ENCODE measurements around the gene RRP8. TPM values are rescaled to one million over a fixed set of nuclear protein-coding genes. Genes with fewer than 3 reads are reported as not detected.
A peak's percentile ranks its signal among the peaks of the same experiment; 100 is the strongest.

RRP8 gene
- total RNA-seq, 2 donors from 2014 or later: 5.4 to 8.9 TPM

GRCh38 chr11:6588018-6588417 lies 15.4 kb downstream of the RRP8 start:
- ATAC-seq: no peak
- no peak for DNase-seq
- Histone ChIP-seq H3K4me3 (no peak overlapping the region), H3K36me3 (replicated peaks in 1 of 2; ENCODE audit: insufficient read depth in 1 of 2, low read depth in 2 of 2) (no peaks in the 10 kb centered on the region), H3K9me3 (no peaks in the 10 kb centered on the region), H3K27me3 (no peaks in the 10 kb centered on the region), H3K4me1 (peaks cover 10% of the 10 kb centered on the region), H3K27ac (peak overlapping the region in 1 of 4 donors; percentile 41)
- intact Hi-C loops (cut with DNase I): no loop called here
- WGBS, 2 donors: 90 to 93% methylated on average over 1 of the region's 1 CpG
- no peak for TF ChIP-seq POLR2A (IDR thresholded peaks at IDR 0.05)
- no peak for TF ChIP-seq CTCF (IDR thresholded peaks at IDR 0.05)

- H3K36me3 ChIP-seq (replicated peaks in 1 of 2; ENCODE audit: insufficient read depth in 1 of 2, low read depth in 2 of 2): no peaks in the 10 kb centered on the region
- 57 to 76% methylated on average over 8 to 10 of the region's 11 CpGs for WGBS, 2 donors
- peaks cover 10% of the 10 kb centered on the region for H3K4me1 ChIP-seq
- H3K9me3 ChIP-seq: no peaks in the 10 kb centered on the region
- ATAC-seq: peak; percentile 100
- DNase-seq: peak; percentile 75 to 90 (median 87)
- TF ChIP-seq CTCF (IDR thresholded peaks at IDR 0.05) (no peak), POLR2A (IDR thresholded peaks at IDR 0.05) (no peak)
- intact Hi-C loops (cut with DNase I): no loop called here
- H3K27ac ChIP-seq: peak overlapping the region in 1 of 4 donors; percentile 41
- no peaks in the 10 kb centered on the region for H3K27me3 ChIP-seq
- H3K4me3 ChIP-seq: no peak overlapping the region
These were observed 16.0 kb downstream of the RRP8 start for GRCh38 chr11:6587360-6587953.

- 94 to 95% methylated on average over 16 to 23 of the region's 25 CpGs for WGBS, 2 donors
- no peaks in the 10 kb centered on the region for H3K9me3 ChIP-seq
- no peak for TF ChIP-seq CTCF (IDR thresholded peaks at IDR 0.05)
- no peak for TF ChIP-seq POLR2A (IDR thresholded peaks at IDR 0.05)
- no peak overlapping the region for H3K27ac ChIP-seq
- no peaks in the 10 kb centered on the region for H3K36me3 ChIP-seq (replicated peaks in 1 of 2; ENCODE audit: insufficient read depth in 1 of 2, low read depth in 2 of 2)
- H3K27me3 ChIP-seq: no peaks in the 10 kb centered on the region
- H3K4me3 ChIP-seq: no peak overlapping the region
- intact Hi-C loops (cut with DNase I): no loop called here
- H3K4me1 ChIP-seq: peaks cover 10% of the 10 kb centered on the region
- no peak for DNase-seq
- ATAC-seq: no peak
These were observed 16.7 kb downstream of the RRP8 start for GRCh38 chr11:6586434-6587359.

- Histone ChIP-seq H3K4me3 (no peak overlapping the region), H3K27ac (no peak overlapping the region), H3K9me3 (no peaks in the 10 kb centered on the region), H3K36me3 (replicated peaks in 1 of 2; ENCODE audit: insufficient read depth in 1 of 2, low read depth in 2 of 2) (no peaks in the 10 kb centered on the region), H3K27me3 (no peaks in the 10 kb centered on the region), H3K4me1 (peaks cover 10% of the 10 kb centered on the region)
- ATAC-seq: no peak
- no peak for TF ChIP-seq POLR2A (IDR thresholded peaks at IDR 0.05)
- DNase-seq: no peak
- WGBS, 2 donors: 93 to 96% methylated on average over 4 of the region's 4 CpGs
- intact Hi-C loops (cut with DNase I): no loop called here
These were observed 18.9 kb downstream of the RRP8 start for GRCh38 chr11:6584528-6584927.

GRCh38 chr11:6583584-6583983 lies 19.8 kb downstream of the RRP8 start:
- Histone ChIP-seq H3K27me3 (no peaks in the 10 kb centered on the region), H3K9me3 (no peaks in the 10 kb centered on the region), H3K36me3 (replicated peaks in 1 of 2; ENCODE audit: insufficient read depth in 1 of 2, low read depth in 2 of 2) (no peaks in the 10 kb centered on the region), H3K4me3 (no peak overlapping the region), H3K27ac (no peak overlapping the region), H3K4me1 (peaks cover 10% of the 10 kb centered on the region)
- ATAC-seq (no peak), DNase-seq (no peak)
- 96 to 100% methylated on average over 1 of the region's 1 CpG for WGBS, 2 donors
- intact Hi-C loops (cut with DNase I): no loop called here
- no peak for TF ChIP-seq CTCF (IDR thresholded peaks at IDR 0.05)
- no peak for TF ChIP-seq POLR2A (IDR thresholded peaks at IDR 0.05)
